ENCODE measurements around the gene ZRANB2. TPM values are rescaled to one million over a fixed set of nuclear protein-coding genes. Genes with fewer than 3 reads are reported as not detected.

Gene ZRANB2
- total RNA-seq, 1 donor from 2014 or later, result 45.4 TPM

DNA sequence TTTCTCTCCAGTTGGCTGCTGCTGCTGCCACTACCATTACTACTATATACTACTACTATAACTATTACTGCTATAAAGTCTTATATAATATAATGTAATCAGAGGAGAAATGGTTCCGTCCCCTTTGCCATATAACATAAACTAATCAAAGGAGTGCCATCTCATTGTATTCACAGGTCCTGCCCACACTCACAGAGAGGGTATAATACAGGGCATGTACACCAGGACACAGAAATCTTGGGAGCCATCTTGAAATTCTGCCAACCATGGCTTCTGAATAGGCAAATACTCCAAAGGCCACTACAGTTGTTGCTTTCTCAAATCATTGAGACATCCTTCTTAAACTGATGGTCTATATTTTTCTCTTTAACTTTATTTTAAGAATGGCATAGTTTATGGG, 6.9 kb upstream of the ZRANB2 start:
- no peak for DNase-seq (ENCODE audit: low read depth)
- TF ChIP-seq, protein P1, sequence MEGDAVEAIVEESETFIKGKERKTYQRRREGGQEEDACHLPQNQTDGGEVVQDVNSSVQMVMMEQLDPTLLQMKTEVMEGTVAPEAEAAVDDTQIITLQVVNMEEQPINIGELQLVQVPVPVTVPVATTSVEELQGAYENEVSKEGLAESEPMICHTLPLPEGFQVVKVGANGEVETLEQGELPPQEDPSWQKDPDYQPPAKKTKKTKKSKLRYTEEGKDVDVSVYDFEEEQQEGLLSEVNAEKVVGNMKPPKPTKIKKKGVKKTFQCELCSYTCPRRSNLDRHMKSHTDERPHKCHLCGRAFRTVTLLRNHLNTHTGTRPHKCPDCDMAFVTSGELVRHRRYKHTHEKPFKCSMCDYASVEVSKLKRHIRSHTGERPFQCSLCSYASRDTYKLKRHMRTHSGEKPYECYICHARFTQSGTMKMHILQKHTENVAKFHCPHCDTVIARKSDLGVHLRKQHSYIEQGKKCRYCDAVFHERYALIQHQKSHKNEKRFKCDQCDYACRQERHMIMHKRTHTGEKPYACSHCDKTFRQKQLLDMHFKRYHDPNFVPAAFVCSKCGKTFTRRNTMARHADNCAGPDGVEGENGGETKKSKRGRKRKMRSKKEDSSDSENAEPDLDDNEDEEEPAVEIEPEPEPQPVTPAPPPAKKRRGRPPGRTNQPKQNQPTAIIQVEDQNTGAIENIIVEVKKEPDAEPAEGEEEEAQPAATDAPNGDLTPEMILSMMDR (conservative IDR thresholded peaks at IDR 0.05; ENCODE audit: low read depth, low read length), result no peak
- no peak overlapping the region for H3K4me3 ChIP-seq (ENCODE audit: low read depth, low read length)

DNA sequence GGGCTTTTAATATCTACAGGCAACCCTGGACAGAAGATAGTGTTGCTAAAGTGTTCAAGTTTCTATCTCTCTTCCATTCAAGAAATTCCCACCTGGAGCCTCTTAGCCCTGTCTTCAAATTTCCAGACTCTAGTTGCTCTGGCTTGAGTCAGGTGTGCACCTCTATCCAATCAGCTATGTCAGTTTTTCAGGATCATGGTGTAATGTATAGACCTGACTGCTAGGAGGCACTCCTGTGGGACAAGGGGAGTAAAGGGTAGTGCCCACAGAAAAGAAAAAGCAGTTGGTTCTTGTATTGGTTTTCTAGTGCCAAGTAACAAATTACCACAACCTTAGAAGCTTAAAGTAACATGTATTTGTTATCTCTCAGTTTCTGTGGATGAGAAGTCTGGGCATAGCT, 6.2 kb upstream of the ZRANB2 start:
- TF ChIP-seq, protein P1 (conservative IDR thresholded peaks at IDR 0.05; ENCODE audit: low read depth, low read length), result no peak
- DNase-seq (ENCODE audit: low read depth), result no peak

DNA sequence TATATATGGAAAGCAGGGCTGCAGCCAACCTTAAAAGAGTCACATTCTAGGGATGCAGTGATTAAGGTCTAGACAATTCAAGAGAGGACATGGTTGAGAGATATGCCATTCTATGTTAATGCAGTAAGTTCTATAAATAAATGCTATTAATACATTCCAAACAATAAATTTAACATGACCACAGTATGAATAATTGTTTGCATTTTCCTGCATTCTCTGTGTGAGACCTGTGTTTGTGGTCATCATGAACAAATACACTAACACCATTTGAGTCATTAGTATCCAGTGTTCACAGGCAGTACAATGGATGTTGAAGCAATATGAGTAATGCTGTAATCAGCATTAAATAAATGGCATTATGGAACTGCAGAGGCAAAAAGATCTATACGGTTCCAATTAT, 5.5 kb upstream of the ZRANB2 start:
- DNase-seq (ENCODE audit: low read depth), result no peak
- TF ChIP-seq, protein P1 (conservative IDR thresholded peaks at IDR 0.05; ENCODE audit: low read depth, low read length), result no peak
- H3K4me3 ChIP-seq (ENCODE audit: low read depth, low read length), result no peak overlapping the region

More for the DNA sequence above, 6.2 kb upstream of the ZRANB2 start:
- no peak overlapping the region for H3K4me3 ChIP-seq (ENCODE audit: low read depth, low read length)

DNA sequence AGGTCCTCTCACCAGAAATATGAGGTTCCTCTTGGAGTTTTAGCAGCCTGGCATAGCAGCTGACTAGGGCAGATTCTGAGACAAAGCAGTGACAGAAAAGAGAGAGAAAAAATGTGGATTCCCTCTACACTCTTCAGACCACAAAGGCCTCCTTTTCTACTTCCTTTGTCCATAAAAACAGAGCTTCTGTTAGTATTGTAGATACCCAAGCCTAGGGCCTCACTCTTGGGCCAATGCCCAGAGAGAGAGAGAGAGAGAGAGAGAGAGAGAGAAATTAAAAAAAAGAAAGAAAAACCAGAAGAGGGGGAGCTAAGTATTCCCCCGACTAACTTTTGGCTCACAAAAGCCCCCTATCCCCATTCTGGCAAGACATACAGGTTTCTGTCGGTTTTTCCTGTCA, 2.4 kb upstream of the ZRANB2 start:
- TF ChIP-seq, protein P1 (conservative IDR thresholded peaks at IDR 0.05; ENCODE audit: low read depth, low read length), result no peak
- DNase-seq (ENCODE audit: low read depth), result no peak
- no peak overlapping the region for H3K4me3 ChIP-seq (ENCODE audit: low read depth, low read length)

DNA sequence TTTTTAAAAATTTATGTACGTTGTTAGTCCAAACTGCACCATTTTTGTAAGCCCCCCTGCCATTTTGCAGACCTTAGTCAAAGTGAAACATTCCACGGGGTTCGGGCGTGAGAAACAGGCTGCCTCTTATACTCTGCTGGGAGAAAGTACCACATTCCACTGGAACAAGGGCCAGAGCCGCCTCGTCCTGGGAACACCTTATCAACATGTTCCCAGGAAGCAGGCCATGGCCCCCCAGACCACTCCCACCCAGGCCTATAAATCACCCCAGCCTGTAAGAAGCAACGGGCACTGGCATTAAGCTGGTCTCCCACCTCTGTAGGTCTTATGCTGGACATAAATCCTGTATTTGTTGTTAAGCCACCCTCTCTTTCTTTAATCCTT, 854 bp upstream of the ZRANB2 start:
- TF ChIP-seq, protein P1 (conservative IDR thresholded peaks at IDR 0.05; ENCODE audit: low read depth, low read length), result no peak

DNA sequence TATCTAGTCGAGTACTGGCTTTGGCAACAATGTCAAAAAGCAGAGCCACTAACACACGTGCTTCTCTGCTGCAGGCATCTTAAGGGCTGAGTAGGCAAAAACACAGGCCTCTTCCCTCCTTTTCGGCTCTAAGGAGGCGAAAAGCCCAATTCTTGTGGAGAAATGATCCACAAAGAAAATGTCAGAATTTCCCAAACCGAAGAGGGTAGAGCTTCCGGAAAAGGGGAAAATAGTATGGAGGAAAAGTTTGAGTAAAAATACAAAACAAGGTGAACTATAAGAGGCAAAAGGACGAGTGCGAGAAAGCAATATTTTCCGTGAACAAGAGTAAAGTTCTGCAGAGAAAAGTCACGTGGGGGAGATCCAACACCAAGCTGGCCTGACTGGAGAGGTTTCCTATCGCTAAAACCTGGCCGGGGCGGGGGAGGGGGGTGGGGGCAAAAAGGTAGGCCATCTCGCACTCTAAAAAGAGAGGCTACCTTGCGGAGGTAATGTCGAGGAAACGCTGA, 551 bp downstream of the ZRANB2 start:
- peak overlapping the region; percentile 83 for H3K4me3 ChIP-seq (ENCODE audit: low read depth, low read length)
- DNase-seq (ENCODE audit: low read depth), result no peak
- TF ChIP-seq, protein P1 (conservative IDR thresholded peaks at IDR 0.05; ENCODE audit: low read depth, low read length), result no peak

More for the DNA sequence above, 854 bp upstream of the ZRANB2 start:
- DNase-seq (ENCODE audit: low read depth), result no peak
- peak overlapping the region; percentile 83 for H3K4me3 ChIP-seq (ENCODE audit: low read depth, low read length)

DNA sequence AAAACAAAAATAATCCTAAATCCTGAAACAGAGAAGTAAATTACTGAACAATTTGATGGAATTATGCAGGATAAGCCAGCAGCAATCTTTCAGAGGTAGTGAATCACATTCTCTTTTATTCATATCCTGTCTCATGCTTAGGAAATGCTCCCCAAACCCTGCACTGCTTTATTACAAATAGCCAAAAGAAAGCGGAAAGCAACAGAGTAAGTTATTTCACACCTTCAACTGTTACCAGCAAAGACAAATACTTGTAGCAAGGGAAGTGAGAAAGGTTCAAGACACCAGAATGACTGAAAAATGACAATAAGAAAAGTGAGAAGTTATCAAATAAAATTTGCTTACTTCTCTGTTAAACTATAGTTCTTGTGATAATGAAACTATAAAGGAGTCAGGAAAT, 6.2 kb downstream of the ZRANB2 start:
- TF ChIP-seq, protein P1 (conservative IDR thresholded peaks at IDR 0.05; ENCODE audit: low read depth, low read length), result no peak
- DNase-seq (ENCODE audit: low read depth), result no peak
- no peak overlapping the region for H3K4me3 ChIP-seq (ENCODE audit: low read depth, low read length)
